Measurements from ENCODE around the gene SORCS2.

The SORCS2 gene

DNA sequence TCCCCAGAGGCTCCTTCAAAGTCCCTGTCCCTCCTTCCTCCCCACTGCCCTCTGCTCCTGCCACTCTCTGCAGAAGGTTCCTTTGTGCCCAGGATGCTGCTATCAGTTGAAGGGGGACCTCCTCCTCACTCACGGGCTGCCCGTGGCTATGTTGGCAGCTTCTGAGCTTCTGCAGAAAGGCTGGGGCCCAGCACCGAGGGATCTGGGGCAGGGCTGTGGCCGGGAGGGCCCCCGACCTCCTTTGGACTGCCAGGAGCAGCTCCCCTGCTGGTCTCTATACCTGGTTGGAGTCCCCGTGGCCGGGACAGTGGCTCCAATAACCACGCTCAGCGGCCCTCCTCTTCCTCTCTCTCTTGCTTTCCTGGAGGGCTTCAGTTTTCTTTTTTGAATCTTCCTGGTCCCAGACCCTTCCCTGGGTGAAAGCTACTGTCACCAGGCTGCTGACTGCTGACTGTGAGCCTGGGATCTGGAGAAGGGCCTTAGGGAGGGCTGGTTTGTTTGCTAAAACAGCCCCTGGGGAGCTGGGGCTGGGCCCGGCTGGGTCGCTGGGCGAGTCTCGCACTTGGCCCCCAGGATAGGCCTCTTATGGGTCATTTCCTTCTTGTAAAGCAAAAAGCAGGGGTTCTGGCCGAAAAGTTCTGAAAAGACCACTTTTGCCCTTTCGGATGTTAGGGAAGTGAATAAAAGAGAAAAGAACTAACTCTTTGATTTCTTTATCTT, 46.9 kb downstream of the SORCS2 start:
- Histone ChIP-seq H3K9me3 (ENCODE audit: control insufficient read depth, insufficient read depth, low read depth, low read length) (no peaks in the 10 kb centered on the region), H3K27ac (ENCODE audit: extremely low read depth, low read depth, low read length) (no peak overlapping the region), H3K36me3 (ENCODE audit: control insufficient read depth in 2 of 2, insufficient read depth in 1 of 2, low read length in 2 of 2) (no peaks in the 10 kb centered on the region), H3K4me1 (ENCODE audit: control insufficient read depth, insufficient read depth, low read length) (no peaks in the 10 kb centered on the region), H3K4me3 (ENCODE audit: low read depth, low read length) (no peak overlapping the region)
- TF ChIP-seq ZNF302 (tag by site-specific recombination; IDR thresholded peaks at IDR 0.05; ENCODE audit: low read depth) = no peak
- TF ChIP-seq ZNF776 (tag by site-specific recombination; IDR thresholded peaks at IDR 0.05; ENCODE audit: borderline replicate concordance) = no peak
- TF ChIP-seq ZNF624 (tag by site-specific recombination; IDR thresholded peaks at IDR 0.05) = no peak
- no peak for TF ChIP-seq BCL11B (tag by site-specific recombination; IDR thresholded peaks at IDR 0.05; ENCODE audit: low read depth)
- TF ChIP-seq WT1 (tag by site-specific recombination; IDR thresholded peaks at IDR 0.05) = no peak
- TF ChIP-seq ZNF707 (tag by site-specific recombination; IDR thresholded peaks at IDR 0.05) = no peak
- TF ChIP-seq ZBTB6 (tag by site-specific recombination; IDR thresholded peaks at IDR 0.05) = no peak
- no peak for TF ChIP-seq ZNF18 (tag by site-specific recombination; IDR thresholded peaks at IDR 0.05)
- CTCF ChIA-PET = interaction anchor here (0.6 to 1.4 kb wide), 4 partner anchors 45 to 504 kb away, joined by 3 to 5 read pairs (median 4); no protein-coding TSS in a partner anchor
- POLR2A ChIA-PET = no interaction called here

GRCh38 chr4:7239844-7240243, 47.5 kb downstream of the SORCS2 start:
- ChIA-PET CTCF (interaction anchor here (1.4 kb wide), 1 partner anchor 45 kb away, joined by 5 read pairs; no protein-coding TSS in a partner anchor), POLR2A (no interaction called here)
- TF ChIP-seq MYNN (tag by site-specific recombination; IDR thresholded peaks at IDR 0.05; ENCODE audit: borderline replicate concordance) (no peak), CTCF (tag by site-specific recombination; IDR thresholded peaks at IDR 0.05) (no peak)
- Histone ChIP-seq H3K27ac (ENCODE audit: extremely low read depth, low read depth, low read length) (no peak overlapping the region), H3K4me1 (ENCODE audit: control insufficient read depth, insufficient read depth, low read length) (no peaks in the 10 kb centered on the region), H3K9me3 (ENCODE audit: control insufficient read depth, insufficient read depth, low read depth, low read length) (no peaks in the 10 kb centered on the region), H3K36me3 (ENCODE audit: control insufficient read depth in 2 of 2, insufficient read depth in 1 of 2, low read length in 2 of 2) (no peaks in the 10 kb centered on the region), H3K4me3 (ENCODE audit: low read depth, low read length) (no peak overlapping the region)

DNA sequence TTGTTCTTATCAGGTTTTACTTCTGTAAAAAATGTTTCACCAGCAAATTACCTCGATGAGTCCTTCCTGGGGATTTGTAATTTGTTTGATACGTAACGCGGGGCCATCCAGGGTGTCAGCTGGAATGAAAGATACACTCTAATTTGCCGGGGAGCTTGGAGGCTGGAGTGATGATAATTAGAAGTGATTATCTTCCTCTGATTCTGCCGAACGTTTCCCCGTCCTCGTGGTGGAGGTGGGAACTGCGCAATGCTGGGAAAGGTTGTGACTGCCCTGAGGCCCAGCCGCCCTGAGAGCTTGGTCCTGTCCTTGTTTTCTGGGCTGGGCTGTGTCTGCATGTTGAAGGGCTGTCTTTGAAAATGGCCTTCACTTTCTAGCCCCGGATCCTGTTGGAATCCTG, 48.0 kb downstream of the SORCS2 start:
- Histone ChIP-seq H3K4me3 (ENCODE audit: low read depth, low read length) (no peak overlapping the region), H3K36me3 (ENCODE audit: control insufficient read depth in 2 of 2, insufficient read depth in 1 of 2, low read length in 2 of 2) (no peaks in the 10 kb centered on the region), H3K9me3 (ENCODE audit: control insufficient read depth, insufficient read depth, low read depth, low read length) (no peaks in the 10 kb centered on the region), H3K4me1 (ENCODE audit: control insufficient read depth, insufficient read depth, low read length) (no peaks in the 10 kb centered on the region), H3K27ac (ENCODE audit: extremely low read depth, low read depth, low read length) (no peak overlapping the region)
- ChIA-PET POLR2A (no interaction called here), CTCF (interaction anchor here (0.6 to 1.4 kb wide), 3 partner anchors 21 to 380 kb away, joined by 3 to 5 read pairs (median 4); no protein-coding TSS in a partner anchor)
- no peak for TF ChIP-seq GFI1B (tag by site-specific recombination; IDR thresholded peaks at IDR 0.05)
- no peak for TF ChIP-seq ZNF555 (tag by site-specific recombination; conservative IDR thresholded peaks at IDR 0.05)
- TF ChIP-seq ZNF433 (tag by site-specific recombination; IDR thresholded peaks at IDR 0.05; ENCODE audit: low read depth) = no peak
- no peak for TF ChIP-seq ZNF792 (tag by site-specific recombination; IDR thresholded peaks at IDR 0.05)
- no peak for TF ChIP-seq ZNF37A (tag by site-specific recombination; IDR thresholded peaks at IDR 0.05)
- TF ChIP-seq ZNF416 (tag by site-specific recombination; IDR thresholded peaks at IDR 0.05) = no peak
- no peak for TF ChIP-seq ZNF239 (tag by site-specific recombination; IDR thresholded peaks at IDR 0.05)
- no peak for TF ChIP-seq OSR2 (tag by site-specific recombination; IDR thresholded peaks at IDR 0.05)

Data from HEK293 (cell line).